ENCODE measurements around the gene OR10D3. TPM values are rescaled to one million over a fixed set of nuclear protein-coding genes. Genes with fewer than 3 reads are reported as not detected.

OR10D3 gene
- total and polyA plus RNA-seq, 10 of the 15 experiments (the other 5 are each of a cell fraction or from before 2014, with no cell fraction given) = not detected

DNA sequence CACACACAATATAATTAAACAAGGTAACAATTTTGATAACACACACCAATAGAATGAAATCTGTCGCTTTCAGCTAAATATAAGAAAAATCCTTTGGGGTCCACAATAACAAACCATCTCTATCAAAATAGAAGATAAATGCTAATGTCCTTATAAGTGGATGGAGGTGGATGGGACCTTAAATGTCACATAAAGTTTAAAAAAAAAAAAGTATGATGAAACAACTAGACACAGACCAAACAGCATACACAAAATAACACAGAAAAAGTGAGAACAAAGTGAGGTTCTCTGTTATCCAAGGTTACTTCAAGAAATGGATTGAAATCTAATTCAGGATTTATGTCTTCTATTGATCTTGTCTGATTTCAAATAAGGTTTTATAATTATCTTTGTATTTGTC lies 10.5 kb upstream of the OR10D3 start:
- CTCF ChIA-PET = interaction anchor here (1.2 kb wide), 1 partner anchor 22 kb away, joined by 6 read pairs; no protein-coding TSS in a partner anchor
- H3K9ac ChIP-seq (ENCODE audit: control insufficient read depth, insufficient read depth, low read length) = no peak overlapping the region
- in situ Hi-C loops (cut with MboI) (no loop called here), intact Hi-C loops (cut with micrococcal nuclease; ENCODE audit: unreplicated experiment) (no loop called here)
- 5% methylated on average over 1 of the region's 1 CpG for WGBS (ENCODE audit: insufficient coverage, insufficient replicate concordance, low lambda C conversion rate, missing lambda C conversion rate)
- ATAC-seq = no peak
- no peak overlapping the region for H3K4me3 ChIP-seq
- BruUV-seq (replicated peaks) = no TSS peak
- no peak for TF ChIP-seq RBBP5 (conservative IDR thresholded peaks at IDR 0.05)
- TF ChIP-seq, protein P1, sequence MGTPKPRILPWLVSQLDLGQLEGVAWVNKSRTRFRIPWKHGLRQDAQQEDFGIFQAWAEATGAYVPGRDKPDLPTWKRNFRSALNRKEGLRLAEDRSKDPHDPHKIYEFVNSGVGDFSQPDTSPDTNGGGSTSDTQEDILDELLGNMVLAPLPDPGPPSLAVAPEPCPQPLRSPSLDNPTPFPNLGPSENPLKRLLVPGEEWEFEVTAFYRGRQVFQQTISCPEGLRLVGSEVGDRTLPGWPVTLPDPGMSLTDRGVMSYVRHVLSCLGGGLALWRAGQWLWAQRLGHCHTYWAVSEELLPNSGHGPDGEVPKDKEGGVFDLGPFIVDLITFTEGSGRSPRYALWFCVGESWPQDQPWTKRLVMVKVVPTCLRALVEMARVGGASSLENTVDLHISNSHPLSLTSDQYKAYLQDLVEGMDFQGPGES (IDR thresholded peaks at IDR 0.05) = no peak
- no peak for TF ChIP-seq HDGF (IDR thresholded peaks at IDR 0.05)
- no peak for TF ChIP-seq IRF4 (IDR thresholded peaks at IDR 0.05; ENCODE audit: low read depth, low read length)
- no peak for TF ChIP-seq GABPA (IDR thresholded peaks at IDR 0.05; ENCODE audit: low read depth)
- no peak for TF ChIP-seq BHLHE40 (IDR thresholded peaks at IDR 0.05; ENCODE audit: borderline replicate concordance in 1 of 2, low read depth in 2 of 2, low read length in 1 of 2)
- TF ChIP-seq, protein P2, sequence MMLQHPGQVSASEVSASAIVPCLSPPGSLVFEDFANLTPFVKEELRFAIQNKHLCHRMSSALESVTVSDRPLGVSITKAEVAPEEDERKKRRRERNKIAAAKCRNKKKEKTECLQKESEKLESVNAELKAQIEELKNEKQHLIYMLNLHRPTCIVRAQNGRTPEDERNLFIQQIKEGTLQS (IDR thresholded peaks at IDR 0.05; ENCODE audit: borderline replicate concordance, extremely low read depth, low read depth, low read length) = no peak
- no peak for FAIRE-seq
- no peaks in the 10 kb centered on the region for H3K36me3 ChIP-seq (ENCODE audit: control insufficient read depth in 2 of 2, insufficient read depth in 2 of 2, low read length in 1 of 2)
- no peak for DNase-seq (ENCODE audit: low read depth, low spot score)
- no peak overlapping the region for H3K4me2 ChIP-seq (ENCODE audit: control insufficient read depth, insufficient read depth)
- no peaks in the 10 kb centered on the region for H3K27me3 ChIP-seq (replicated peaks in 1 of 2; ENCODE audit: control insufficient read depth in 2 of 2, insufficient read depth in 2 of 2, low read length in 1 of 2)
- RAD21 ChIA-PET (ENCODE audit: unreplicated experiment) = no interaction called here
- SMC1A ChIA-PET (ENCODE audit: uncharacterized antibody, unreplicated experiment) = no interaction called here
- POLR2A ChIA-PET = no interaction called here
- no peak overlapping the region for H3K27ac ChIP-seq (ENCODE audit: control insufficient read depth, insufficient read depth)
- H3K9me3 ChIP-seq (replicated peaks; ENCODE audit: control insufficient read depth, insufficient read depth, low read length) = no peaks in the 10 kb centered on the region
- H4K20me1 ChIP-seq (ENCODE audit: control insufficient read depth, insufficient read depth) = no peaks in the 10 kb centered on the region
- no peaks in the 10 kb centered on the region for H3K79me2 ChIP-seq (ENCODE audit: control insufficient read depth, insufficient read depth, low read length)
- H3K4me1 ChIP-seq (ENCODE audit: control insufficient read depth, insufficient read depth, low read length) = no peaks in the 10 kb centered on the region
- no peak overlapping the region for H2AFZ ChIP-seq (ENCODE audit: control insufficient read depth, low read depth, low read length)

Measured in GM12878 (cell line).